H1 (cell line): ENCODE data around the gene MIEF2. TPM values are rescaled to one million over a fixed set of nuclear protein-coding genes. Genes with fewer than 3 reads are reported as not detected.

ENCODE experiments used
- CTCF ChIA-PET: fragments of 300-600 bp; sonication (Branson Sonifier 250); formaldehyde crosslinking; loops from one replicate; lab custom pipeline; 2021; ENCODE audit not compliant: partially characterized antibody; lab: Charles Lee
- POLR2A ChIA-PET: fragments of 300-600 bp; sonication (Branson Sonifier 250); formaldehyde crosslinking; loops from one replicate; lab custom pipeline; 2021; ENCODE audit warnings: inconsistent platforms; ENCODE audit not compliant: partially characterized antibody; lab: Charles Lee
- DNase-seq, 2 experiments: peaks; one replicate each; pipeline versions ENCODE4 v3.0.0 to v3.0.0-alpha.2; 2010 to 2022; ENCODE audit warnings: low spot score in 2 of 2, low read depth in 1 of 2, mixed read lengths in 1 of 2
- FAIRE-seq: peaks from 2 replicates; lab custom pipeline; 2011; peaks lifted over from hg19 to GRCh38; lab: Jason Lieb, UNC
- H2AFZ ChIP-seq: 2 replicates; pipeline ENCODE4 v1.8.1; 2012; ENCODE audit warnings: low read length, inconsistent platforms
- H2AK5ac ChIP-seq: 2 replicates; pipeline ENCODE4 v1.6.1; 2013; ENCODE audit warnings: low read depth, low read length
- H2BK120ac ChIP-seq: replicated peaks from 2 replicates; pipeline ENCODE3; 2013; ENCODE audit warnings: low read depth, low read length, inconsistent platforms
- H2BK12ac ChIP-seq: 2 replicates; pipeline ENCODE4 v1.6.1; 2013; ENCODE audit warnings: low read depth, low read length
- H2BK15ac ChIP-seq: 2 replicates; pipeline ENCODE4 v1.6.1; 2013; ENCODE audit warnings: low read length
- H2BK20ac ChIP-seq: 2 replicates; pipeline ENCODE4 v1.6.1; 2013; ENCODE audit warnings: low read length
- H2BK5ac ChIP-seq: 2 replicates; pipeline ENCODE4 v1.6.1; 2013; ENCODE audit warnings: low read depth, low read length
- H3K14ac ChIP-seq: 2 replicates; pipeline ENCODE4 v1.6.1; 2013; ENCODE audit warnings: inconsistent platforms; ENCODE audit not compliant: insufficient read length
- H3K18ac ChIP-seq: 2 replicates; pipeline ENCODE4 v1.6.1; 2013; ENCODE audit warnings: low read length; ENCODE audit errors: extremely low read depth
- H3K23ac ChIP-seq: 2 replicates; pipeline ENCODE4 v1.6.1; 2013; ENCODE audit warnings: inconsistent platforms; ENCODE audit not compliant: insufficient read length
- H3K23me2 ChIP-seq: 2 replicates; pipeline ENCODE4 v1.6.1; 2013; ENCODE audit warnings: low read depth, low read length
- H3K27ac ChIP-seq: 2 replicates; pipeline ENCODE4 v1.6.1; 2011; ENCODE audit warnings: low read depth, low read length, inconsistent platforms
- H3K27me3 ChIP-seq, 4 experiments: replicated peaks in 1 of 4; 1 replicate in 1 of 4; 2 replicates in 3 of 4; pipeline versions ENCODE4 v1.6.1 to v1.8.1; 2011 to 2013; ENCODE audit warnings: low read length in 3 of 4, mild to moderate bottlenecking in 3 of 4, inconsistent platforms in 2 of 4, mixed read lengths in 2 of 4, moderate library complexity in 1 of 4; ENCODE audit not compliant: control insufficient read depth in 3 of 4, insufficient read depth in 3 of 4; ENCODE audit errors: extremely low read depth in 1 of 4
- H3K36me3 ChIP-seq, 4 experiments: 2 replicates each; pipeline versions ENCODE4 v1.6.1 to v1.8.1; 2011 to 2013; ENCODE audit warnings: mild to moderate bottlenecking in 4 of 4, low read length in 3 of 4, moderate library complexity in 2 of 4, control low read depth in 1 of 4, inconsistent platforms in 1 of 4; ENCODE audit not compliant: insufficient read depth in 4 of 4, control insufficient read depth in 2 of 4
- H3K4ac ChIP-seq: replicated peaks from 2 replicates; pipeline ENCODE3; 2013; ENCODE audit warnings: low read length, low read depth, mixed read lengths, inconsistent platforms; ENCODE audit not compliant: insufficient read length
- H3K4me1 ChIP-seq, 4 experiments: replicated peaks in 1 of 4; 1 replicate in 1 of 4; 2 replicates in 3 of 4; pipeline versions ENCODE4 v1.6.1 to v1.8.1; 2011 to 2013; ENCODE audit warnings: low read length in 3 of 4, inconsistent platforms in 2 of 4, mixed read lengths in 1 of 4; ENCODE audit not compliant: insufficient read depth in 4 of 4, control insufficient read depth in 3 of 4
- H3K4me2 ChIP-seq, 2 experiments: 2 replicates each; pipeline versions ENCODE4 v1.6.1 to v1.8.1; 2011 to 2013; ENCODE audit warnings: low read depth in 2 of 2, low read length in 2 of 2, control low read depth in 1 of 2, inconsistent platforms in 1 of 2, mild to moderate bottlenecking in 1 of 2; ENCODE audit not compliant: insufficient read depth in 1 of 2
- H3K4me3 ChIP-seq, 4 experiments: fragments of 200-600, 300-600 bp in 1 of 4; sonication (generic), shearing (Covaris generic), sonication (Bioruptor Twin) in 1 of 4; 2 replicates each; pipeline versions ENCODE4 v1.5.1 to v1.8.1; 2011 to 2016; ENCODE audit warnings: low read length in 4 of 4, low read depth in 3 of 4, control low read depth in 2 of 4, inconsistent platforms in 2 of 4, mild to moderate bottlenecking in 2 of 4, mixed read lengths in 1 of 4, moderate library complexity in 1 of 4; ENCODE audit not compliant: insufficient read depth in 2 of 4; ENCODE audit errors: extremely low read depth in 1 of 4
- H3K56ac ChIP-seq: replicated peaks from 2 replicates; pipeline ENCODE3; 2013; ENCODE audit warnings: low read depth, mild to moderate bottlenecking, mixed read lengths, low read length, inconsistent platforms; ENCODE audit not compliant: insufficient read length
- H3K79me1 ChIP-seq: 2 replicates; pipeline ENCODE4 v1.6.1; 2013; ENCODE audit warnings: low read depth, low read length, control low read depth
- H3K79me2 ChIP-seq, 2 experiments: 2 replicates each; pipeline versions ENCODE4 v1.6.1 to v1.8.1; 2012 to 2013; ENCODE audit warnings: low read length in 2 of 2, mild to moderate bottlenecking in 2 of 2, inconsistent platforms in 1 of 2; ENCODE audit not compliant: insufficient read depth in 2 of 2, control insufficient read depth in 1 of 2
- H3K9ac ChIP-seq, 4 experiments: replicated peaks in 1 of 4; 1 replicate in 1 of 4; 2 replicates in 3 of 4; pipeline versions ENCODE4 v1.6.1 to v1.8.1; 2011 to 2013; ENCODE audit warnings: low read depth in 3 of 4, low read length in 3 of 4, control low read depth in 2 of 4, mild to moderate bottlenecking in 2 of 4, moderate library complexity in 2 of 4, inconsistent platforms in 1 of 4; ENCODE audit errors: extremely low read depth in 1 of 4
- H3K9me3 ChIP-seq, 2 experiments: 2 replicates each; pipeline versions ENCODE4 v1.6.1 to v1.8.1; 2012 to 2013; ENCODE audit warnings: mild to moderate bottlenecking in 2 of 2, moderate library complexity in 2 of 2, control low read depth in 1 of 2, inconsistent platforms in 1 of 2, low read depth in 1 of 2, low read length in 1 of 2, mixed read lengths in 1 of 2; ENCODE audit not compliant: insufficient read depth in 2 of 2
- H4K20me1 ChIP-seq, 2 experiments: replicated peaks in 1 of 2; 2 replicates each; pipeline versions ENCODE3 to v1.8.1; 2011 to 2013; ENCODE audit warnings: inconsistent platforms in 2 of 2, low read length in 2 of 2, mild to moderate bottlenecking in 1 of 2; ENCODE audit not compliant: insufficient read depth in 2 of 2, control insufficient read depth in 1 of 2
- H4K5ac ChIP-seq: 2 replicates; pipeline ENCODE4 v1.6.1; 2013; ENCODE audit warnings: low read length, low read depth, mixed read lengths, inconsistent platforms; ENCODE audit not compliant: insufficient read length
- H4K8ac ChIP-seq: 2 replicates; pipeline ENCODE4 v1.8.0; 2013; ENCODE audit warnings: mild to moderate bottlenecking, moderate library complexity, low read length, inconsistent platforms; ENCODE audit not compliant: insufficient read depth; ENCODE audit errors: extremely low read depth
- H4K91ac ChIP-seq: replicated peaks from 2 replicates; pipeline ENCODE3; 2013; ENCODE audit warnings: low read length, mixed read lengths, inconsistent platforms; ENCODE audit not compliant: insufficient read length
- NANOG ChIP-seq: IDR thresholded peaks from 2 replicates; pipeline ENCODE4 v1.6.1; 2011; ENCODE audit warnings: low read length, low read depth, mild to moderate bottlenecking, inconsistent platforms; ENCODE audit not compliant: insufficient read depth, poor library complexity, severe bottlenecking
- POLR2AphosphoS5 ChIP-seq: IDR thresholded peaks from 2 replicates; pipeline ENCODE4 v1.6.1; 2011; ENCODE audit warnings: low read depth, low read length
- RNF2 ChIP-seq: fragments of 200-900, 300-1000 bp; sonication (generic); IDR thresholded peaks from 2 replicates; pipeline ENCODE4 v1.7.1; 2016; ENCODE audit warnings: borderline replicate concordance, low read depth, mild to moderate bottlenecking, antibody characterized with exemption, low read length; ENCODE audit not compliant: poor library complexity, severe bottlenecking; ENCODE audit errors: missing control alignments
- SIN3A ChIP-seq, 2 experiments: IDR thresholded peaks in 1 of 2; conservative IDR thresholded peaks in 1 of 2; 2 replicates each; pipeline ENCODE4 v1.6.1; 2011 to 2012; ENCODE audit warnings: low read length in 2 of 2, improper control_type of control experiment in 1 of 2, low read depth in 1 of 2, mild to moderate bottlenecking in 1 of 2
- WGBS, 2 experiments: shearing (Covaris generic) in 1 of 2; methylation state at CpG; one replicate each; pipeline versions ENCODE4 v1.1.6 to v1.1.7; 2013 to 2015; ENCODE audit warnings: low lambda C conversion rate in 2 of 2, mixed read lengths in 2 of 2, inconsistent platforms in 1 of 2, low coverage in 1 of 2, missing lambda C conversion rate in 1 of 2; ENCODE audit not compliant: insufficient replicate concordance in 2 of 2, insufficient coverage in 1 of 2, insufficient read length in 1 of 2; ENCODE audit errors: extremely low coverage in 1 of 2, missing lambda C conversion rate in 1 of 2; 5-methylcytosine and 5-hydroxymethylcytosine counted together
- polyA plus RNA-seq, 7 experiments: library from polyadenylated mRNA; depleted of rRNA in 3 of 7; stranded (reverse) in 5 of 7; unstranded in 2 of 7; fragments of >200 nt in 5 of 7; fragments of 200-250 nt in 2 of 7; gene quantifications; 1 replicate in 5 of 7; 2 replicates in 1 of 7; 4 replicates in 1 of 7; pipeline versions ENCODE4 v1.2.1 to v1.2.3, GENCODE V29; 2011 to 2013; ENCODE audit warnings: missing spikeins in 2 of 7, mixed read lengths in 2 of 7
- total RNA-seq: library from RNA; stranded (reverse); fragmentation: NEBNext Ultra II Directional; extraction: Animal tissue kit (Norgen Biotek cat#: 25700); gene quantifications from 2 replicates; pipeline ENCODE4 v1.2.1, GENCODE V29; 2021

The MIEF2 gene
- total and polyA plus RNA-seq, 2 of the 8 experiments (the other 6 are each of a cell fraction or from before 2014, with no cell fraction given), result 9.9 to 24.9 TPM

GRCh38 chr17:18253187-18253884 lies 7.1 kb upstream of the MIEF2 start:
- H3K23me2 ChIP-seq, result peaks cover 7% of the 10 kb centered on the region
- FAIRE-seq (no peak), DNase-seq (no peak)
- H4K20me1 ChIP-seq, result peaks cover 5 to 12% of the 10 kb centered on the region in 2 experiments
- no peak overlapping the region; the same call in 1 of the 2 replicates for H4K8ac ChIP-seq
- TF ChIP-seq POLR2AphosphoS5, result no peak
- no peak for TF ChIP-seq NANOG
- TF ChIP-seq RNF2, result no peak
- no peak for TF ChIP-seq SIN3A (conservative IDR thresholded peaks at IDR 0.05 in 1 of 2, IDR thresholded peaks at IDR 0.05 in 1 of 2; ENCODE audit: low read depth in 1 of 2, low read length in 2 of 2)
- peaks cover 0 to 17% (median 11%) of the 10 kb centered on the region in 4 experiments; a peak in 6 of 7 replicates for H3K4me1 ChIP-seq
- H2AK5ac ChIP-seq, result no peak overlapping the region
- no peak overlapping the region for H2BK15ac ChIP-seq
- no peak overlapping the region for H2BK12ac ChIP-seq
- no peak overlapping the region for H2BK5ac ChIP-seq
- H3K23ac ChIP-seq, result no peak overlapping the region
- H3K79me2 ChIP-seq, result peaks cover 0 to 18% of the 10 kb centered on the region in 2 experiments; a peak in 1 of 4 replicates
- H3K27ac ChIP-seq, result no peak overlapping the region
- H3K14ac ChIP-seq, result no peak overlapping the region
- H3K4ac ChIP-seq, result no peak overlapping the region
- H3K9me3 ChIP-seq, result no peaks in the 10 kb centered on the region
- H4K91ac ChIP-seq, result no peak overlapping the region
- peaks cover 35 to 61% (median 53%) of the 10 kb centered on the region in 4 experiments for H3K36me3 ChIP-seq
- no peak overlapping the region for H2BK120ac ChIP-seq
- H3K79me1 ChIP-seq, result peaks cover 14% of the 10 kb centered on the region
- H3K4me3 ChIP-seq, result no peak overlapping the region
- no peak overlapping the region for H3K56ac ChIP-seq
- H2AFZ ChIP-seq, result no peak overlapping the region
- CTCF ChIA-PET, result interaction anchor here (0.7 to 3.9 kb wide), 4 partner anchors 12 to 68 kb away, joined by 3 to 16 read pairs (median 4); no protein-coding TSS in a partner anchor
- 88% methylated on average over 16 of the region's 16 CpGs; no CpG with 5 or more reads in 1 of the 2 experiments for WGBS, 2 experiments
- POLR2A ChIA-PET, result interaction anchor here (0.9 to 3.1 kb wide), 6 partner anchors 10 to 26 kb away, joined by 3 to 22 read pairs (median 4); no protein-coding TSS in a partner anchor
- H3K4me2 ChIP-seq, result no peak overlapping the region
- no peak overlapping the region for H4K5ac ChIP-seq
- H3K27me3 ChIP-seq, result no peaks in the 10 kb centered on the region
- no peak overlapping the region for H2BK20ac ChIP-seq
- H3K18ac ChIP-seq, result no peak overlapping the region
- no peak overlapping the region for H3K9ac ChIP-seq
